IMR-90 (cell line): Measurements from ENCODE around the gene CCDC12.

ENCODE experiments used
- MAZ ChIP-seq: IDR thresholded peaks from 2 replicates; pipeline ENCODE4 v1.6.1; 2012; ENCODE audit warnings: low read depth, mild to moderate bottlenecking, low read length, improper control_type of control experiment, moderate library complexity, borderline replicate concordance
- TF ChIP-seq, protein P1 (sequence below): conservative IDR thresholded peaks from 2 replicates; pipeline ENCODE4 v1.5.1; 2012; ENCODE audit warnings: mild to moderate bottlenecking, low read depth, low read length, improper control_type of control experiment

DNA sequence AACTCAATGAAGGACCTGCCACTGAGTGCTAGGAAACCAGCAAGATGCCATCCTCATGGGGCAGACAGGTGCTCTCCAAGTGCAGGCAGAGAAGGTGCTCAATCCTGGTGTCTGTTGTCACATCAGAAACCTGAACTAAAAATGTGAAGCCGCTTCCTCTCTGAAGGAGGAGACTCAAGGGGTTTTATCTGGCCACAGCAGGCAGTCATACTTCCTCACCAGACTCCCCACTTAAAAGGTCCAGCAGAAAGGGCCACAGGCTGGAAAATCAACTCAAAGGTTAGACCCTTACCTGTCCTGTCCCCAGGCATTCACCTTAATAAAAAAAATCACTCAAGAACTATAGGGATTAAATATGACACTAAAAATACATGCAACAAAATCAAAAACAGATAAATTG is 4.8 kb downstream of the CCDC12 start:
- TF ChIP-seq, protein P1, sequence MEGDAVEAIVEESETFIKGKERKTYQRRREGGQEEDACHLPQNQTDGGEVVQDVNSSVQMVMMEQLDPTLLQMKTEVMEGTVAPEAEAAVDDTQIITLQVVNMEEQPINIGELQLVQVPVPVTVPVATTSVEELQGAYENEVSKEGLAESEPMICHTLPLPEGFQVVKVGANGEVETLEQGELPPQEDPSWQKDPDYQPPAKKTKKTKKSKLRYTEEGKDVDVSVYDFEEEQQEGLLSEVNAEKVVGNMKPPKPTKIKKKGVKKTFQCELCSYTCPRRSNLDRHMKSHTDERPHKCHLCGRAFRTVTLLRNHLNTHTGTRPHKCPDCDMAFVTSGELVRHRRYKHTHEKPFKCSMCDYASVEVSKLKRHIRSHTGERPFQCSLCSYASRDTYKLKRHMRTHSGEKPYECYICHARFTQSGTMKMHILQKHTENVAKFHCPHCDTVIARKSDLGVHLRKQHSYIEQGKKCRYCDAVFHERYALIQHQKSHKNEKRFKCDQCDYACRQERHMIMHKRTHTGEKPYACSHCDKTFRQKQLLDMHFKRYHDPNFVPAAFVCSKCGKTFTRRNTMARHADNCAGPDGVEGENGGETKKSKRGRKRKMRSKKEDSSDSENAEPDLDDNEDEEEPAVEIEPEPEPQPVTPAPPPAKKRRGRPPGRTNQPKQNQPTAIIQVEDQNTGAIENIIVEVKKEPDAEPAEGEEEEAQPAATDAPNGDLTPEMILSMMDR, result no peak
- no peak for TF ChIP-seq MAZ
